ENCODE results near the gene CDKAL1.

CDKAL1 gene

DNA sequence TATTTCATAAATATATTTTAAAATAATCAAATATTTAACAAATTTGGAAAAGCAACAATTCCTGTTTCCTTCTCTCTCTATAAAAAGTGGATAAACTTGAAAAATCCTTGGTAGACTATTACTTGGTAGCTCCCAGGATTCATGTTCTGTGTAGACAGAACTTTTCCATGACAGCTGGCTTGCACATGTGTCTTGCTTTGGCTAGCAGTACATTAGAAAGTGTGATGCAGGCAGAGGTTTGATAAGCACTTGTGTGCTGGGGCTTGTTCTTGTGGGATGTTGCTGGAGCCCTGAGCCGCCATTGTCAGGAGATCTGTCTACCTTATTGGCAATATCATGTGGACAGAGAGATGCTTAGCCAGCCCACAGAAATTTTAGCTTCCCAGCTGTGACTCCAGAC lies 327.2 kb downstream of the CDKAL1 start:
- Histone ChIP-seq H2AFZ (ENCODE audit: low read length) (no peak overlapping the region), H4K20me1 (ENCODE audit: insufficient read depth, low read length, poor library complexity, severe bottlenecking) (no peaks in the 10 kb centered on the region), H3K36me3 (ENCODE audit: insufficient read depth, low read length) (no peaks in the 10 kb centered on the region), H3K9ac (ENCODE audit: low read depth, low read length, poor library complexity, severe bottlenecking) (no peak overlapping the region), H3F3A (ENCODE audit: low read depth) (no peaks in the 10 kb centered on the region), H3K9me2 (replicated peaks; ENCODE audit: low read depth, low read length) (no peaks in the 10 kb centered on the region), H3K4me3 (ENCODE audit: low read length, poor library complexity, severe bottlenecking) (no peak overlapping the region), H3K9me3 (ENCODE audit: insufficient read depth, low read depth, low read length) (no peaks in the 10 kb centered on the region), H3K79me2 (ENCODE audit: insufficient read depth, low read length) (no peaks in the 10 kb centered on the region), H3K27me3 (ENCODE audit: insufficient read depth, low read length, poor library complexity, severe bottlenecking) (no peaks in the 10 kb centered on the region), H3K4me1 (ENCODE audit: insufficient read depth, low read length, poor library complexity, severe bottlenecking) (peaks cover 8% of the 10 kb centered on the region), H3K4me2 (ENCODE audit: low read depth, low read length, poor library complexity, severe bottlenecking) (no peak overlapping the region)
- TF ChIP-seq EZH2phosphoT487 (IDR thresholded peaks at IDR 0.05; ENCODE audit: borderline replicate concordance) (no peak), CTCF (conservative IDR thresholded peaks at IDR 0.05; ENCODE audit: low read length) (no peak)

GRCh38 chr6:20866036-20866435 lies 331.8 kb downstream of the CDKAL1 start:
- H3F3A ChIP-seq (ENCODE audit: low read depth), result no peaks in the 10 kb centered on the region
- H3K36me3 ChIP-seq (ENCODE audit: insufficient read depth, low read length), result no peaks in the 10 kb centered on the region
- no peaks in the 10 kb centered on the region for H3K9me2 ChIP-seq (replicated peaks; ENCODE audit: low read depth, low read length)
- H3K79me2 ChIP-seq (ENCODE audit: insufficient read depth, low read length), result no peaks in the 10 kb centered on the region
- H3K4me1 ChIP-seq (ENCODE audit: insufficient read depth, low read length, poor library complexity, severe bottlenecking), result peaks cover 8% of the 10 kb centered on the region
- H3K27me3 ChIP-seq (ENCODE audit: insufficient read depth, low read length, poor library complexity, severe bottlenecking), result no peaks in the 10 kb centered on the region
- H3K4me3 ChIP-seq (ENCODE audit: low read length, poor library complexity, severe bottlenecking), result no peak overlapping the region
- no peak overlapping the region for H2AFZ ChIP-seq (ENCODE audit: low read length)
- no peak for TF ChIP-seq CTCF (conservative IDR thresholded peaks at IDR 0.05; ENCODE audit: low read length)
- no peaks in the 10 kb centered on the region for H3K9me3 ChIP-seq (ENCODE audit: insufficient read depth, low read depth, low read length)
- H3K9ac ChIP-seq (ENCODE audit: low read depth, low read length, poor library complexity, severe bottlenecking), result no peak overlapping the region
- no peaks in the 10 kb centered on the region for H4K20me1 ChIP-seq (ENCODE audit: insufficient read depth, low read length, poor library complexity, severe bottlenecking)
- no peak overlapping the region for H3K4me2 ChIP-seq (ENCODE audit: low read depth, low read length, poor library complexity, severe bottlenecking)

DNA sequence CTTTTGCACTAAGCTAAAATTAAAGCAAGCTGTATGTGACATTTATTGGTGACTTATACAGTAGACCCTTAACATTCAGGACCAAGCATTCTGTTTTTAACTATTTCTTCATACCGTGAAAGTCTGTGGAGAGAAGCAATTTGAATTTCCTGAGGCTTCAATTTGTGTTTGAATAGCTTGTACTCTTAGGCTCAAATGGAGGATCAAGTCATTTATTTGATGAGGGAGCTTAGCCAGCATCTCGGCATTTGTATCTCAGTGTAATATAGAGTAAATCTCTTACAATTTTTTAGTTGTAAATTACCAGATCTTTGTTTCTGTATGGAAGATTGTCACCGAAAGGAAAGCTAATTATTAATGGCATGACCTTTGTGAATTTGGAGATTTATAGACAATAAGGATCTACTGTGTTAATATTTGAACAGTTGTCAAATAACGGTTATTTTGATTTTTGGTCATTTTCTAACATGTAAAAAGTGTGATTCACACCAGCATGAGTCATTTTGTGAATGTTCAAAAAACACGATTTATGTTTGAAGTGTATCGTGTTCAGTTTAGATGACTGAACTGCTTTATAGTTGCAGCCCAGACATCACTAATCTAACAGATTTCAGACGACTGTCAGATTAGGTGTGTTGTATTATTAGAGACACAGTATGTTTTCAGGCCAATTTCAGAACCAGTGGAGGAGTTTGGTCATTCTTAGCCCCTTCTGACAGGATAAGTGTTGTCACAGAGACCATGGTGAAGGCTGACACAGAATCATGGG lies 332.9 kb downstream of the CDKAL1 start:
- Histone ChIP-seq H3K9me2 (replicated peaks; ENCODE audit: low read depth, low read length) (no peaks in the 10 kb centered on the region), H3K36me3 (ENCODE audit: insufficient read depth, low read length) (no peaks in the 10 kb centered on the region), H2AFZ (ENCODE audit: low read length) (no peak overlapping the region), H3K9me3 (ENCODE audit: insufficient read depth, low read depth, low read length) (no peaks in the 10 kb centered on the region), H3K4me2 (ENCODE audit: low read depth, low read length, poor library complexity, severe bottlenecking) (no peak overlapping the region), H3K4me1 (ENCODE audit: insufficient read depth, low read length, poor library complexity, severe bottlenecking) (peaks cover 8% of the 10 kb centered on the region), H4K20me1 (ENCODE audit: insufficient read depth, low read length, poor library complexity, severe bottlenecking) (no peaks in the 10 kb centered on the region), H3K9ac (ENCODE audit: low read depth, low read length, poor library complexity, severe bottlenecking) (no peak overlapping the region), H3K79me2 (ENCODE audit: insufficient read depth, low read length) (no peaks in the 10 kb centered on the region), H3K4me3 (ENCODE audit: low read length, poor library complexity, severe bottlenecking) (no peak overlapping the region), H3K27me3 (ENCODE audit: insufficient read depth, low read length, poor library complexity, severe bottlenecking) (no peaks in the 10 kb centered on the region), H3F3A (ENCODE audit: low read depth) (no peaks in the 10 kb centered on the region)
- TF ChIP-seq CTCF (conservative IDR thresholded peaks at IDR 0.05; ENCODE audit: low read length) (no peak), EZH2phosphoT487 (IDR thresholded peaks at IDR 0.05; ENCODE audit: borderline replicate concordance) (no peak)
